ENCODE data around the gene OR51A4. TPM values are rescaled to one million over a fixed set of nuclear protein-coding genes. Genes with fewer than 3 reads are reported as not detected.
"Not testable (repeated sequence)": the region's sequence is repeated elsewhere in the genome, so short reads cannot be mapped to it uniquely, and the experiment has no call there.

The OR51A4 gene
- total RNA-seq, 1 donor from 2014 or later = not detected

DNA sequence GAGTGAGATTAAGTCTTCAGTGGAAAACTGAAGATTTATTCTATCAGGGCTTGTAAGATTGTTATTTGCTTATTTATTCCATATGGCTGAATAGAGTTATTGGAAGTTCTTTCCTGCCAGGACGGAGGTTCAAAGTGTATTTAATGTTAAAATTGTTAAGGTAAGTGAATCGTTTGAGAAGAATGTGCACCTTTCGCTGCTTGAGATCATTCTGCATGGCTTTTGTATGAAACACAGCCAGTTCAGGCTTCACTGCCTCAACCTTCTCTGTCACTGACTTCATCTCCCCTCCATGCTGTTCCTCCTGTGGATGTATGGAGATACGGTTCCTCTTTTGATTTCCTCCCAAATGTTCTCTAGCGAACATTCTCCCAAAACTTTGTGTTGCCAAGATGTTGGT is 28.0 kb upstream of the OR51A4 start:
- H3K27me3 Mint-ChIP-seq = no peaks in the 10 kb centered on the region
- H3K27ac Mint-ChIP-seq = no peak overlapping the region
- TF ChIP-seq, protein P1, sequence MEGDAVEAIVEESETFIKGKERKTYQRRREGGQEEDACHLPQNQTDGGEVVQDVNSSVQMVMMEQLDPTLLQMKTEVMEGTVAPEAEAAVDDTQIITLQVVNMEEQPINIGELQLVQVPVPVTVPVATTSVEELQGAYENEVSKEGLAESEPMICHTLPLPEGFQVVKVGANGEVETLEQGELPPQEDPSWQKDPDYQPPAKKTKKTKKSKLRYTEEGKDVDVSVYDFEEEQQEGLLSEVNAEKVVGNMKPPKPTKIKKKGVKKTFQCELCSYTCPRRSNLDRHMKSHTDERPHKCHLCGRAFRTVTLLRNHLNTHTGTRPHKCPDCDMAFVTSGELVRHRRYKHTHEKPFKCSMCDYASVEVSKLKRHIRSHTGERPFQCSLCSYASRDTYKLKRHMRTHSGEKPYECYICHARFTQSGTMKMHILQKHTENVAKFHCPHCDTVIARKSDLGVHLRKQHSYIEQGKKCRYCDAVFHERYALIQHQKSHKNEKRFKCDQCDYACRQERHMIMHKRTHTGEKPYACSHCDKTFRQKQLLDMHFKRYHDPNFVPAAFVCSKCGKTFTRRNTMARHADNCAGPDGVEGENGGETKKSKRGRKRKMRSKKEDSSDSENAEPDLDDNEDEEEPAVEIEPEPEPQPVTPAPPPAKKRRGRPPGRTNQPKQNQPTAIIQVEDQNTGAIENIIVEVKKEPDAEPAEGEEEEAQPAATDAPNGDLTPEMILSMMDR (conservative IDR thresholded peaks at IDR 0.05) = no peak

DNA sequence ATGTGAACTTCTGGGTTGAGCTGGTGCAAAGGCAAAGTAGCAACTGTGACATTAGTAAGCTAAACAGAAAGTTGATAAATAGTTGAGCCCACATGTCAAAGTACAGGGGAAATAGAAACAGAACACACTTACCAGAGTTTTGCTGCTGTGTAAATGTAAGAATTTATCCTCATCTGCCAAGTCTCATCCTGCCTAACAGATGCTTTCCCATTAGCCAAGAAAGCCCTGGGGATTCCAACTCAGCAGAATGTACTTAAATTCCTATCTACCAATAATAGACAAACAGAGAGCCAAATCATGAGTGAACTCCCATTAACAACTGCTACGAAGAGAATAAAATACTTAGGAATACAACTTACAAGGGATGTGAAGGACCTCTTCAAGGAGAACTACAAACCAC is 15.4 kb upstream of the OR51A4 start:
- H3K9me3 Mint-ChIP-seq = no peaks in the 10 kb centered on the region
- H3K4me1 Mint-ChIP-seq (ENCODE audit: unreplicated experiment) = no peaks in the 10 kb centered on the region

More for the DNA sequence above, 28.0 kb upstream of the OR51A4 start:
- DNase-seq (ENCODE audit: extremely low spot score, unreplicated experiment) = no peak
- Mint-ChIP-seq H3K9me3 (no peaks in the 10 kb centered on the region), H3K36me3 (no peaks in the 10 kb centered on the region), H3K4me3 (no peak overlapping the region), H3K4me1 (ENCODE audit: unreplicated experiment) (no peaks in the 10 kb centered on the region)

DNA sequence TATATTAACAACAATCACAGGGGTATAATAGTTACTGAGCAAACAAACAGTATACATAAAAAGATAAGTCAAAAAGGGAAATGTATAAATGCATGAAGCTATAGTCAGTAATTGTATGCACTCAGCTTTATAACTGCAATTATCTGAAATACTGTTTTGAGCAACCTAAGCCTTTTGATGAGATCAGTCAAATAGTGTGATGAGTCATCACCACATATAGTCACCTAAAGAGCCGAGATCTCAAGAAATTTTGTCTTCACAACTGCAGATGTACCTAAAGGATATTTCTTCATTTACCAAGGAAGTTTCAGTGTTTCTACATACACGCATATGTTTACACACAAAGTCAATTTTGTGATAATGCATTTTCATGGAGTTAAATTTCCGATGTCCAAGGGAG is 13.5 kb upstream of the OR51A4 start:
- TF ChIP-seq, protein P1 (conservative IDR thresholded peaks at IDR 0.05) = no peak
- H3K4me1 Mint-ChIP-seq (ENCODE audit: unreplicated experiment) = no peaks in the 10 kb centered on the region
- H3K4me3 Mint-ChIP-seq = no peak overlapping the region

More for the DNA sequence above, 15.4 kb upstream of the OR51A4 start:
- Mint-ChIP-seq H3K27ac (no peak overlapping the region), H3K27me3 (no peaks in the 10 kb centered on the region), H3K4me3 (no peak overlapping the region), H3K36me3 (no peaks in the 10 kb centered on the region)
- no peak for DNase-seq (ENCODE audit: extremely low spot score, unreplicated experiment)
- TF ChIP-seq, protein P1 (conservative IDR thresholded peaks at IDR 0.05) = no peak

DNA sequence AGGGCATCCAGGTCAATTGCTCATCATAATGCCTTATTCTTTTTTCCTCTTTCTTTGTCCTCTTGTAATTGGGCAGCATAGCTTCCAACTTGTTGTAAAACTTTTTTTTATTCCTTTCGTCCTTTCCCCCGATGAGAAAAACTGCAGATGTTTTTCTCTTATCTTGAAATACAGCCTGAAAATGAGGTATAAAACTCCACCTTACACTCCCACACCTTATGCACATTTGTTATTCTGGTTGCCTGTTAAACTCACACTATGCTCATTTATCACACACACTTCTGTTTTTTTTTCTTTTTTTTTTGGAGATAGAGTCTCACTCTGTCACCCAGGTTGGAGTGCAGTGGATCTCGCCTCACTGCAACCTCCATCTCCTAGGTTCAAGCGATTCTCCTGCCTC is 10.0 kb upstream of the OR51A4 start:
- Mint-ChIP-seq H3K9me3 (no peaks in the 10 kb centered on the region), H3K4me3 (no peak overlapping the region), H3K36me3 (no peaks in the 10 kb centered on the region), H3K27me3 (peaks cover 3% of the 10 kb centered on the region), H3K27ac (no peak overlapping the region), H3K4me1 (ENCODE audit: unreplicated experiment) (no peaks in the 10 kb centered on the region)
- TF ChIP-seq, protein P1 (conservative IDR thresholded peaks at IDR 0.05) = no peak
- DNase-seq (ENCODE audit: extremely low spot score, unreplicated experiment) = no peak

More for the DNA sequence above, 13.5 kb upstream of the OR51A4 start:
- Mint-ChIP-seq H3K9me3 (no peaks in the 10 kb centered on the region), H3K36me3 (no peaks in the 10 kb centered on the region), H3K27me3 (no peaks in the 10 kb centered on the region), H3K27ac (no peak overlapping the region)
- DNase-seq (ENCODE audit: extremely low spot score, unreplicated experiment) = no peak

DNA sequence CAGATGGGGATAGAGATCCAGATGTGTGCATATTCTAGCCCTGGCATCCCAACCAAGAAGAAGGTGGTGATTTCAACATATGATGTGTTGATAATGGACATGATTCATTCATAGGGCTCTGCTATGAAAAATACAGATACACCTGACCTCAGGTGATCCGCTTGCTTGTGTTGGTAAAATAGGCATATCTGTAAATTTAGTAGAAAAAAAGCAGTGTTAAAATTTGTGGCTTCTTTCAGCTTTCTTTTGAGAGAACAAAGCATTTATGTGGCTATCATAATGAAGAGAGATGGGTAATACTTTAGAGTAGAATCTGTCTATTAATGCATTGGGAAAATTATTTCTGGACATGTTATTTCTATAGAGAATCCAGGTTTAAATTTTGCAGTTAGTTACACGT is 8.2 kb upstream of the OR51A4 start, which contains the start of gene OR51A2:
Gene OR51A2, minus strand, starts transcription at position 101 of the 400 bp plus-strand sequence. Its CDS starts 0 bp downstream, at position 101.
- H3K27me3 Mint-ChIP-seq; H3K36me3 Mint-ChIP-seq; H3K4me1 Mint-ChIP-seq (ENCODE audit: unreplicated experiment): not testable (repeated sequence)

DNA sequence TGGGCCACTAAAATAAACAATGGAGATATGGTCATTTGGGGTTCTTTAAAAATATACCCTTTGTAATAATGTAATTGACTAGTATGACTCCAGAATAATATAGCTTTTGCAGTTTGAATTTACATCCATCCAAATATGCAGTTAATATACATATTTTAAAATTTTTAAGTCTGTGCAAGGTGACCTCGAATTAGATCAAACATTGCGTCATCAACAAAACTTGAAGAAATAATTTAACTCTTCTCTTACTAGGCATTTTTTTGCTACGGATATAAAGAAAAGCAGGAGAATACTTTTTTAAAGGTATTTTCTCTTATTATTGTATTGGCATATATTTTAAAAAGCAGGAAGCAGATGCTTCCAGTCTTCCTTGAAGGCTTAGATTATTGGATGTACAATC is 10.7 kb downstream of the OR51A4 start:
- no peak overlapping the region for H3K27ac Mint-ChIP-seq
- TF ChIP-seq, protein P1 (conservative IDR thresholded peaks at IDR 0.05) = no peak
- H3K4me1 Mint-ChIP-seq (ENCODE audit: unreplicated experiment) = no peaks in the 10 kb centered on the region
- H3K27me3 Mint-ChIP-seq = peaks cover 6% of the 10 kb centered on the region
- no peaks in the 10 kb centered on the region for H3K9me3 Mint-ChIP-seq
- no peaks in the 10 kb centered on the region for H3K36me3 Mint-ChIP-seq
- no peak overlapping the region for H3K4me3 Mint-ChIP-seq
- DNase-seq (ENCODE audit: extremely low spot score, unreplicated experiment) = no peak

More for the DNA sequence above, 8.2 kb upstream of the OR51A4 start, which contains the start of gene OR51A2:
- H3K9me3 Mint-ChIP-seq; DNase-seq (ENCODE audit: extremely low spot score, unreplicated experiment); H3K27ac Mint-ChIP-seq; H3K4me3 Mint-ChIP-seq: not testable (repeated sequence)
